ENCODE data around the gene TRPC1.

TRPC1 gene

DNA sequence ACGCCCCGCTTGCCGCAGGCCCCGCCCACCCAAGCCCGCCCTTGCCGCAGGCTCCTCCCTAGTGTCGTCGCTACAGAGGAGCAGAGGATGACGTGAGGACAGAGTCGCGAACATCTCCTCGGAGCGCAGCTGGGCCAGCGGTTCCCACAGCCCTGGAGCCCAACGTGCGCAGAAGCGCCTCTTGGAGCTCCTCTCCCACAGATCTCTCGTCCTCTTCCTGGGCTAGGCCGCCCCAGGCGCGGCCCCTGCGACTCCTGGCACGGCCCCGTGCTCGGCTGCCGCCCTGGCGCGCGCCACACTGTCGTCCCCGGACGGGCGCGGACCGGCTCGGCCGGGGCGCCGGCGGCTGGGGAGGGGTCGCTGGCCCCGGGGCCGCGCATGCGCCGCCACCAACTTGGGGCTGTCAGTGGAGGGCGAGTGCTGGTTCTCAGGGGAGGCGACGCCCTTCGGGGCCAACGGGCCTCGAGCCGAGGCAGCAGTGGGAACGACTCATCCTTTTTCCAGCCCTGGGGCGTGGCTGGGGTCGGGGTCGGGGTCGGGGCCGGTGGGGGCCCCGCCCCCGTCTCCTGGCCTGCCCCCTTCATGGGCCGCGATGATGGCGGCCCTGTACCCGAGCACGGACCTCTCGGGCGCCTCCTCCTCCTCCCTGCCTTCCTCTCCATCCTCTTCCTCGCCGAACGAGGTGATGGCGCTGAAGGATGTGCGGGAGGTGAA is at the start of gene TRPC1:
TRPC1 (plus strand) TSS at position 67 of the 714 bp plus-strand sequence; CDS start at position 593, 526 bp downstream.
- DNase-seq (ENCODE audit: low read depth) = peak; percentile 81
- no peak for TF ChIP-seq CTCF (conservative IDR thresholded peaks at IDR 0.05; ENCODE audit: low read length)
- peak within 1 kb of the TSS; percentile 76 for H3K4me3 ChIP-seq (ENCODE audit: low read length)

DNA sequence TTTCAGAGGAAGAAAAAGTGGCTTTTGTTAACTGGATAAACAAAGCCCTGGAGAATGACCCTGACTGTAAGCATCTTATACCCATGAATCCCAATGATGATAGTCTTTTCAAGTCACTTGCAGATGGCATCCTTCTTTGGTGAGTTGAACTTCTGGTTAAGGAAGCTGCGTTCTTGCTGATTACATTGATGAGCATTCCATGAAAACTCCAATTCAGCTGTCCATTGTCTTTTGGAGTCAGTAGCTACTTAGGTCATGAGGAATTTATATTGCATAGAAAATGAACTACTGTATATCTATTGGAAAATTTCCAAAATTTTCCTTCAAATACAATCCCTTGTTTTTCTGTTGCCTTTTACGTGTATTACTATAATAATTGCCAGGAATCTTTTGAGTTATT is 47.7 kb upstream of the TRPC1 start:
- DNase-seq (ENCODE audit: low read depth) = no peak
- TF ChIP-seq CTCF (conservative IDR thresholded peaks at IDR 0.05; ENCODE audit: low read length) = no peak
- no peak overlapping the region for H3K4me3 ChIP-seq (ENCODE audit: low read length)

GRCh38 chr3:142680710-142681109 is 43.1 kb upstream of the TRPC1 start:
- TF ChIP-seq CTCF (conservative IDR thresholded peaks at IDR 0.05; ENCODE audit: low read length) = no peak
- no peak overlapping the region for H3K4me3 ChIP-seq (ENCODE audit: low read length)
- DNase-seq (ENCODE audit: low read depth) = no peak

- no peak for DNase-seq (ENCODE audit: low read depth)
- TF ChIP-seq CTCF (conservative IDR thresholded peaks at IDR 0.05; ENCODE audit: low read length) = no peak
- H3K4me3 ChIP-seq (ENCODE audit: low read length) = no peak overlapping the region
Measured at GRCh38 chr3:142690613-142691012, 33.2 kb upstream of the TRPC1 start.

DNA sequence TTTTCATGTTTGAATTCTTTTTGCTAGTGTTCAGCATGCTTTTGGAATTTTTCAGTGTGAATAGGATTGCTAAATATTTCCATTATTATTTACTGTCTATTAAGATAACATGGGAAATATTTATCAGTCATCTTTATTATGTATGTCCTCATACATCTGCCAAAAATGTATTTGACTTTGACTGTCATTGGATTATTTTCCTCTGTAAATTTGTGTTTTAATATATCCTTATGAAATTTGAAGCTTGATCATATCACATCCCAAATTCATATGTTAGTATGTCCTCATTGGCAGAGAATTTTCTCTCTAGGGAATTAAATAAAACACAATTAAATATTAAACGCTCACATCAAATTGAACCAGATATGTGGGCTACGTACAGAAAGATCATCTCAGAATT is 32.3 kb upstream of the TRPC1 start:
- no peak for DNase-seq (ENCODE audit: low read depth)
- TF ChIP-seq CTCF (conservative IDR thresholded peaks at IDR 0.05; ENCODE audit: low read length) = no peak
- no peak overlapping the region for H3K4me3 ChIP-seq (ENCODE audit: low read length)

- DNase-seq (ENCODE audit: low read depth) = no peak
- H3K4me3 ChIP-seq (ENCODE audit: low read length) = no peak overlapping the region
- TF ChIP-seq CTCF (conservative IDR thresholded peaks at IDR 0.05; ENCODE audit: low read length) = no peak
Measured at GRCh38 chr3:142693136-142693853, 30.5 kb upstream of the TRPC1 start.

DNA sequence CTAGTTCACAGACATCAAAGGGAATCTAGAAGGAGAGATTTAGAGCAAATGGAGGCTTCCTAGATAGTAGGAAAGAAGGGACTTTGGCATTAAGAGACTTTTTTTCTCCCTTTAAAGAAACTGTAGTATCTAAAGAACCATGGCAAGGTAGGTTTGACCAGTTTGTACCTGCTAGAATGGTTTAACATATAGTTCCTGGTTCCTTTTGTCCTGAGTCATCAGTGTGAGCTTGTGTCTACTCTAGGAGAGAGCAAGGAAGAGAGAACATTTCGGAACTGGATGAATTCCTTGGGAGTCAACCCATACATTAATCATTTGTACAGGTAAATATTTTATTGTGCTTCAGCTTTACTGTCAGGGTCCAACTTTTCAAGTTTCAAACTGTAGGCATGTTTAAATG is 29.6 kb upstream of the TRPC1 start:
- H3K4me3 ChIP-seq (ENCODE audit: low read length) = no peak overlapping the region
- DNase-seq (ENCODE audit: low read depth) = no peak
- TF ChIP-seq CTCF (conservative IDR thresholded peaks at IDR 0.05; ENCODE audit: low read length) = no peak
